ENCODE results near the gene ADK. TPM values are rescaled to one million over a fixed set of nuclear protein-coding genes. Genes with fewer than 3 reads are reported as not detected.

Gene ADK
- total RNA-seq, 6 experiments from 2014 or later = 54.2 to 92.5 (median 63.5) TPM

- H3K27ac ChIP-seq = no peak overlapping the region
- DNase-seq (no peak), ATAC-seq (peak; percentile 35 to 63 (median 42))
- H3K9me3 ChIP-seq = no peaks in the 10 kb centered on the region
- H3K36me3 ChIP-seq = no peaks in the 10 kb centered on the region
- H3K27me3 ChIP-seq = no peaks in the 10 kb centered on the region
- intact Hi-C loops (cut with DNase I) = no loop called here
- H3K4me3 ChIP-seq = no peak overlapping the region
- TF ChIP-seq, protein P1, sequence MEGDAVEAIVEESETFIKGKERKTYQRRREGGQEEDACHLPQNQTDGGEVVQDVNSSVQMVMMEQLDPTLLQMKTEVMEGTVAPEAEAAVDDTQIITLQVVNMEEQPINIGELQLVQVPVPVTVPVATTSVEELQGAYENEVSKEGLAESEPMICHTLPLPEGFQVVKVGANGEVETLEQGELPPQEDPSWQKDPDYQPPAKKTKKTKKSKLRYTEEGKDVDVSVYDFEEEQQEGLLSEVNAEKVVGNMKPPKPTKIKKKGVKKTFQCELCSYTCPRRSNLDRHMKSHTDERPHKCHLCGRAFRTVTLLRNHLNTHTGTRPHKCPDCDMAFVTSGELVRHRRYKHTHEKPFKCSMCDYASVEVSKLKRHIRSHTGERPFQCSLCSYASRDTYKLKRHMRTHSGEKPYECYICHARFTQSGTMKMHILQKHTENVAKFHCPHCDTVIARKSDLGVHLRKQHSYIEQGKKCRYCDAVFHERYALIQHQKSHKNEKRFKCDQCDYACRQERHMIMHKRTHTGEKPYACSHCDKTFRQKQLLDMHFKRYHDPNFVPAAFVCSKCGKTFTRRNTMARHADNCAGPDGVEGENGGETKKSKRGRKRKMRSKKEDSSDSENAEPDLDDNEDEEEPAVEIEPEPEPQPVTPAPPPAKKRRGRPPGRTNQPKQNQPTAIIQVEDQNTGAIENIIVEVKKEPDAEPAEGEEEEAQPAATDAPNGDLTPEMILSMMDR (IDR thresholded peaks at IDR 0.05) = no peak
- TF ChIP-seq POLR2A (IDR thresholded peaks at IDR 0.05) = no peak
- peaks cover 0 to 20% (median 3%) of the 10 kb centered on the region in 4 donors for H3K4me1 ChIP-seq
- 13% methylated on average over 2 of the region's 2 CpGs for WGBS (ENCODE audit: insufficient coverage, low coverage, low lambda C conversion rate, missing lambda C conversion rate)
These were observed 5.9 kb downstream of the ADK start for GRCh38 chr10:74156919-74157289.

DNA sequence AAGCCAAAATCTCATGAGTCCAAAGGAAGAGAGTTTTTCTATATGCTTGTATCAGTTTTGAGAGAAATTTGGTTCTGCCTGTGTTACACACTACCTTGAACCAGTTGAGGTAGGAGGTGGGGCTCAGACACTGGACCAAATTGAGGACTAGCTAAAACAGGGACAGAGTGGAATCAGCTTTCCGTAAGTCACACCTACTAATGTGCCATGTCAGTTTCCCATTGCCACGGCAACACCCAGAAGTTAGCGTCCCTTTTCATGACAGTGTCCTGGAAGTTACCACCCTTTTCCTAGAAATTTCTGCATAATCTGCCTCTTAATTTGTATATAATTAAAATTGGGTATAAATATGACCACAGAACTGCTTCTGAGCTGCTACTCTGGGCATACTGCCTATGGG lies 9.0 kb downstream of the ADK start:
- Histone ChIP-seq H3K27me3 (no peaks in the 10 kb centered on the region), H3K4me3 (no peak overlapping the region), H3K4me1 (peaks cover 0 to 6% (median 3%) of the 10 kb centered on the region in 4 donors), H3K27ac (no peak overlapping the region), H3K36me3 (no peaks in the 10 kb centered on the region), H3K9me3 (no peaks in the 10 kb centered on the region)
- intact Hi-C loops (cut with DNase I) = no loop called here
- DNase-seq (no peak), ATAC-seq (no peak)
- WGBS (ENCODE audit: insufficient coverage, low coverage, low lambda C conversion rate, missing lambda C conversion rate) = 100% methylated on average over 3 of the region's 3 CpGs
- no peak for TF ChIP-seq POLR2A (IDR thresholded peaks at IDR 0.05)
- TF ChIP-seq, protein P1 (IDR thresholded peaks at IDR 0.05) = no peak

DNA sequence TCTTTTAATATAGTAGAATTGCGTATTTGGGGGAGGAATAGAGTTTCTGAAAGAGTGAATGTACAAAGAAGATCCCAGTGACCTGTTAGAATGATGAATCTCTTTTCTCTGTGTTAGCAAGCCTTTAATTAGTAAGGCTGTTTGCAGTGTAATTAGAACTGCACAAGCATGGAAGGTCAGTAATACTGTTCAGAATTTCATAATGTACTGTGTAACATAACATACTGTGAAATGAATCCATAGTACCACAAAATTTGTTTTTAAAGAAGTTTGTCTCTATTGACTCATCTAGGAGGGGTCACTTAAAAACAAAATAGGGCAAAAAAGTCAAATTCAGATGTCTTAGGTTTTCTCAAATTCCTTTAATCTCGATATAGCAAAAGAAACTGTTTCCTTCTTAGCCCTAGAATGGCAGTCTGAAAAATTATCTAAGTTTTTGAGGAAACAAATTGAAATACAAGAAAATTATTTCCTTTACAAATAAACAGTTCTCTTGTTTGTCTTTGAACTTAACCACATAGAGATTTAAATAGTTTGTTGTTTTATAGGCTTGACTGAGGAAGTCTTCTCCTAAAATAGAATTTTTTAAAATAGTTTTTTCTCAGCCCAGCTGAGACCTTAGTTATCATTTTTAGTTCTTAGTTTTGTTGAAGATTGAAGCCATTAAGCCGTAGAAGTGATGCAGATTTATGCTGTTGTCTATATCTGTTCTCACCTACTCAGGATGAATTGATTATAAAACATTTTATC lies 12.5 kb downstream of the ADK start:
- H3K27me3 ChIP-seq = no peaks in the 10 kb centered on the region
- no peaks in the 10 kb centered on the region for H3K36me3 ChIP-seq
- H3K9me3 ChIP-seq = no peaks in the 10 kb centered on the region
- ATAC-seq = no peak
- intact Hi-C loops (cut with DNase I) = no loop called here
- WGBS (ENCODE audit: insufficient coverage, low coverage, low lambda C conversion rate, missing lambda C conversion rate) = 62% methylated on average over 3 of the region's 3 CpGs
- H3K4me1 ChIP-seq = no peaks in the 10 kb centered on the region
- no peak for TF ChIP-seq POLR2A (IDR thresholded peaks at IDR 0.05)
- TF ChIP-seq, protein P1 (IDR thresholded peaks at IDR 0.05) = no peak
- no peak overlapping the region for H3K27ac ChIP-seq
- no peak overlapping the region for H3K4me3 ChIP-seq
- DNase-seq = no peak

DNA sequence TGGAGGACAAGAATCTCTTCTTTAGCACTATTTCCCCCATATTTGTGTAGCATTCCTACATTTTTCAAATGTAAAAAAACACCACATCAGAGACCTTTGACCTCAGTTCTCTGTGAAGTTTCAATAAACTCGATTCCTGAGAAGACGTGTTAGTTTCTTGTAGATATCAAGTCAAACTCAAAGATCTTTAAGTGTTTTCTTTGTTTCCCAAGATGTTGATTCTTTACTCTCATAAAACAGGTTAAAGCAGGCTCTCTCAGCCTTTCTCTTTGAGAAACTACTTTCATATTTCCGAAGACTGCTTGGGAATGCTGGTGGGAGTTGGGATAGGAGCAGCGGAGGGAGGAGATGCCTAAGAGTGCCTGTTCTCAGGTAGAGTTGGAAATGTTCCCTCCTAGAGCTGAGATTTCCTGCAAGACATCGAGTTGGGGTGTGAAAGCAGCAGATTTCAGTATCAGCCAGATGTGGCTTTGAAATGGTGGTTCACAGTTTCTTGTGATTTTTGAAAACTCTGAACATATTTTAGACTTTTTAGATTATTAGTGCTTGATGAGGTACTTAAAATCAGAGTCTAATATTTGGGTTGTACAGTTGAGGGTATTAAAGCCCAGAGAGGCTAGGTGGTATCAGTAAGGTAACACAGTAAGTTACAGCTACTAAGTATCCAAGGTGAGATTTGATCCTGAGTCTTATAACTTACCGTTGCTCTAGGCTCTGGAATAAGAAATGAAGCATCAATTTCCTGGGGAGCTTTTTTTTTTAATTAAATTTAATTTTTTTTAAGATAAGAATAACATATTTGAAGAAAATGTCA lies 13.9 kb downstream of the ADK start:
- ATAC-seq (no peak), DNase-seq (no peak)
- intact Hi-C loops (cut with DNase I) = no loop called here
- TF ChIP-seq POLR2A (IDR thresholded peaks at IDR 0.05) = no peak
- TF ChIP-seq, protein P1 (IDR thresholded peaks at IDR 0.05) = no peak
- H3K27ac ChIP-seq = no peak overlapping the region
- H3K36me3 ChIP-seq = no peaks in the 10 kb centered on the region
- H3K27me3 ChIP-seq = no peaks in the 10 kb centered on the region
- no peaks in the 10 kb centered on the region for H3K9me3 ChIP-seq
- no peaks in the 10 kb centered on the region for H3K4me1 ChIP-seq
- 68% methylated on average over 6 of the region's 6 CpGs for WGBS (ENCODE audit: insufficient coverage, low coverage, low lambda C conversion rate, missing lambda C conversion rate)
- no peak overlapping the region for H3K4me3 ChIP-seq

Data from right lobe of liver (tissue), 6 donors.